Gastroesophageal sphincter (tissue), 3 donors: ENCODE results near the gene TULP4.

Experiments used
- CTCF ChIP-seq, 4 experiments: fragments of 200-600 bp in 2 of 4; fragments of 450-650 bp in 2 of 4; sonication (generic) in 1 of 4; IDR thresholded peaks; one replicate each; pipeline ENCODE4 v1.5.1; 2017 to 2019; ENCODE audit warnings: antibody characterized with exemption in 4 of 4, mild to moderate bottlenecking in 2 of 4, moderate library complexity in 2 of 4
- EP300 ChIP-seq: sonication (generic); formaldehyde crosslinking; IDR thresholded peaks from one replicate; pipeline ENCODE4 v1.6.1; 2017; ENCODE audit warnings: antibody characterized with exemption, mild to moderate bottlenecking
- POLR2A ChIP-seq, 2 donors: fragments of 450-650 bp; IDR thresholded peaks; one replicate each; pipeline ENCODE4 v1.6.1; 2017; ENCODE audit warnings: antibody characterized with exemption in 2 of 2, mild to moderate bottlenecking in 2 of 2, moderate library complexity in 1 of 2
- POLR2AphosphoS5 ChIP-seq: sonication (generic); formaldehyde crosslinking; IDR thresholded peaks from one replicate; pipeline ENCODE4 v1.6.1; 2017; ENCODE audit warnings: antibody characterized with exemption

- TF ChIP-seq CTCF (IDR thresholded peaks at IDR 0.05) (no peak), POLR2A (IDR thresholded peaks at IDR 0.05) (no peak), POLR2AphosphoS5 (no peak), EP300 (no peak)
These were observed 175.8 kb downstream of the TULP4 start for GRCh38 chr6:158488065-158488464.
